Measurements from ENCODE around the gene RBM20. TPM values are rescaled to one million over a fixed set of nuclear protein-coding genes. Genes with fewer than 3 reads are reported as not detected.

Gene RBM20
- total and polyA plus RNA-seq, 7 donors: 0.23 to 7.8 (median 5.4) TPM; not detected in 1

- intact Hi-C loops (cut with DNase I): loop anchor here (5.0 kb wide), 1 partner anchor 61 kb away; no protein-coding TSS in a partner anchor
- no peak for DNase-seq
- Histone ChIP-seq H3K27ac (no peak overlapping the region), H3K36me3 (peaks cover 0 to 4% (median 0%) of the 10 kb centered on the region in 4 donors), H3K27me3 (no peaks in the 10 kb centered on the region), H3K4me3 (no peak overlapping the region), H3K9me3 (no peaks in the 10 kb centered on the region), H3K4me1 (peaks cover 0 to 26% (median 24%) of the 10 kb centered on the region in 4 donors)
- 84 to 91% methylated on average over 3 of the region's 3 CpGs for WGBS, 2 donors
- no peak for TF ChIP-seq POLR2A (IDR thresholded peaks at IDR 0.05)
- TF ChIP-seq CTCF (IDR thresholded peaks at IDR 0.05): no peak
- no peak for TF ChIP-seq EP300 (IDR thresholded peaks at IDR 0.05)
- TF ChIP-seq POLR2AphosphoS5 (IDR thresholded peaks at IDR 0.05): no peak
Measured at GRCh38 chr10:110808123-110808522, 164.0 kb downstream of the RBM20 start.

GRCh38 chr10:110808615-110809014 is 164.5 kb downstream of the RBM20 start:
- H3K4me3 ChIP-seq: no peak overlapping the region
- 47 to 73% methylated on average over 5 of the region's 5 CpGs for WGBS, 2 donors
- H3K27ac ChIP-seq: no peak overlapping the region
- no peaks in the 10 kb centered on the region for H3K27me3 ChIP-seq
- TF ChIP-seq EP300 (IDR thresholded peaks at IDR 0.05): no peak
- TF ChIP-seq CTCF (IDR thresholded peaks at IDR 0.05): no peak
- TF ChIP-seq POLR2AphosphoS5 (IDR thresholded peaks at IDR 0.05): no peak
- no peak for TF ChIP-seq POLR2A (IDR thresholded peaks at IDR 0.05)
- H3K4me1 ChIP-seq: peaks cover 0 to 22% (median 19%) of the 10 kb centered on the region in 4 donors
- no peaks in the 10 kb centered on the region for H3K9me3 ChIP-seq
- H3K36me3 ChIP-seq: peaks cover 0 to 4% (median 0%) of the 10 kb centered on the region in 4 donors
- intact Hi-C loops (cut with DNase I): loop anchor here (5.0 kb wide), 1 partner anchor 61 kb away; no protein-coding TSS in a partner anchor
- DNase-seq: no peak

- H3K27ac ChIP-seq: no peak overlapping the region
- no peaks in the 10 kb centered on the region for H3K9me3 ChIP-seq
- H3K27me3 ChIP-seq: no peaks in the 10 kb centered on the region
- intact Hi-C loops (cut with DNase I): no loop called here
- peaks cover 0 to 4% (median 0%) of the 10 kb centered on the region in 4 donors for H3K36me3 ChIP-seq
- H3K4me1 ChIP-seq: peaks cover 0 to 16% (median 9%) of the 10 kb centered on the region in 4 donors
- DNase-seq: no peak
- 75 to 91% methylated on average over 9 of the region's 9 CpGs for WGBS, 2 donors
- H3K4me3 ChIP-seq: no peak overlapping the region
- TF ChIP-seq CTCF (IDR thresholded peaks at IDR 0.05): no peak
- TF ChIP-seq EP300 (IDR thresholded peaks at IDR 0.05): no peak
- TF ChIP-seq POLR2A (IDR thresholded peaks at IDR 0.05): no peak
- no peak for TF ChIP-seq POLR2AphosphoS5 (IDR thresholded peaks at IDR 0.05)
Measured at GRCh38 chr10:110810625-110811024, 166.5 kb downstream of the RBM20 start.

GRCh38 chr10:110811791-110812581 is 167.8 kb downstream of the RBM20 start:
- Histone ChIP-seq H3K4me1 (peaks cover 0 to 13% (median 9%) of the 10 kb centered on the region in 4 donors), H3K36me3 (peaks cover 0 to 4% (median 0%) of the 10 kb centered on the region in 4 donors), H3K27ac (no peak overlapping the region), H3K4me3 (no peak overlapping the region), H3K27me3 (no peaks in the 10 kb centered on the region), H3K9me3 (no peaks in the 10 kb centered on the region)
- peak; percentile 78 for DNase-seq
- 94 to 95% methylated on average over 23 of the region's 23 CpGs for WGBS, 2 donors
- no peak for TF ChIP-seq EP300 (IDR thresholded peaks at IDR 0.05)
- no peak for TF ChIP-seq CTCF (IDR thresholded peaks at IDR 0.05)
- intact Hi-C loops (cut with DNase I): no loop called here

Data from sigmoid colon (tissue), 7 donors.